Measurements from ENCODE around the gene CIBAR2. TPM values are rescaled to one million over a fixed set of nuclear protein-coding genes. Genes with fewer than 3 reads are reported as not detected.

The CIBAR2 gene
- total RNA-seq, 1 donor from 2014 or later, result not detected

DNA sequence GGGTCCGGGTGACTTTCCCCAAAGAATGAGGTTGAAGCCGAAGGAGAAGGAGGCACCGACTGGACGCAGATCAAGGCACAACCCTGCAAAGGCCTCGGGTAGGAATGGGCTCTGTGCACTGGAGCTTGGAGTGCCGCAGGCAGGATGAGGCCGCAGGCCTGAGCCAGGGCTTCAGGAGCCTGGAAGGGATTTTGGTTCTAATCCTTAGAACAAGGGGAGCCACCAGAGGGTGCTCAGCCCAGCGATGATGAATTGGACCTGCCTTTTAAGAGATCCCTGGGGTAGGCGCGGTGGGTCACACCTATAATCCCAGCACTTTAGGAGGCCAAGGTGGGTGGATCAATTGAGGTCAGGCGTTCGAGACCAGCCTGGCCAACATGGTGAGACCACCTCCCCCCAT, 8.1 kb downstream of the CIBAR2 start:
- Mint-ChIP-seq H3K4me1 (no peaks in the 10 kb centered on the region), H3K36me3 (ENCODE audit: low read depth) (no peaks in the 10 kb centered on the region)

DNA sequence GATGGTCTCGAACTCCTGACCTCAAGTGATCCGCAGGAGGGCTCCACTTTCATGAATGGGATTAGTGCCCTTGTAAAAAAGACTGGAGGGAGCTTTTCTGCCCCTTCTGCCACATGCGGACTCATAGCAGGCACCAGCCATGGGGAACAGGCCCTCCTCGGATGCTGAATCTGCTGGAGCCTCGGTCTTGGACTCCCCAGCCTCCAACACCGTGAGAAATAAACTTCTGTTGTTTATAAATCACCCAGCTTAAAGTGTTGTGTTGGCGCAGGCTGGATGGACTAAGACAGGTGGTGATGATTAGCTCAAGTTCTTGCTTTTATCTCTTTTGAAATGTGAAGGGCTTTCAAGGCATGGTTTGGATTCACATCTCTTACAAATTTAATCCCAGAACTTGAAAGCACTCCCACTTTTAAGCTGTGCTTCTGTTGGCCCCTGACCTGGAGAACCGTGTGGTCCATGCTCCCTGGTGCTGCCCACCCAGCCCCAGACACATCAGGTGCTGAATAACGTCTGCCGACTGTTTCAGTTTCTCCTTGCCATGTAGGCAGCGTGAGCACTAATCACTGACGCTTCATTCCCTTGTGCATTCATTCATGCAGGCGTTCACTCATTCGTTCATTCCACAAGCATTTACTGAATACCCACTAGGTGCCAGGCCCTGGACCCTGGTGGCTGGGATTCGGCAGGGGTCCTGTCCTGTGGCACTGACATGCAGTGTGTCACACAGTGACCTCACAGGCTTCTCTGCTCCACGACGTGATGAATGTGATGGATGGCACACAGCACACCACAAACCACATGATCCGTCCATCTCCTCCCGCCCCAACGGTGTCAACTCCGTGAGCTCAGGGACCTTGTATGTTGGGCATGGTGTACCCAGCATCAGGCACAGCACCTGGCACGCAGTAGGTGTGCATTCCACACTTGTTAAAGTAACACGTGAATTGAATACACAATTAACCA, 8.9 kb downstream of the CIBAR2 start:
- no peak for DNase-seq (ENCODE audit: low read depth, low spot score)
- TF ChIP-seq, protein P1, sequence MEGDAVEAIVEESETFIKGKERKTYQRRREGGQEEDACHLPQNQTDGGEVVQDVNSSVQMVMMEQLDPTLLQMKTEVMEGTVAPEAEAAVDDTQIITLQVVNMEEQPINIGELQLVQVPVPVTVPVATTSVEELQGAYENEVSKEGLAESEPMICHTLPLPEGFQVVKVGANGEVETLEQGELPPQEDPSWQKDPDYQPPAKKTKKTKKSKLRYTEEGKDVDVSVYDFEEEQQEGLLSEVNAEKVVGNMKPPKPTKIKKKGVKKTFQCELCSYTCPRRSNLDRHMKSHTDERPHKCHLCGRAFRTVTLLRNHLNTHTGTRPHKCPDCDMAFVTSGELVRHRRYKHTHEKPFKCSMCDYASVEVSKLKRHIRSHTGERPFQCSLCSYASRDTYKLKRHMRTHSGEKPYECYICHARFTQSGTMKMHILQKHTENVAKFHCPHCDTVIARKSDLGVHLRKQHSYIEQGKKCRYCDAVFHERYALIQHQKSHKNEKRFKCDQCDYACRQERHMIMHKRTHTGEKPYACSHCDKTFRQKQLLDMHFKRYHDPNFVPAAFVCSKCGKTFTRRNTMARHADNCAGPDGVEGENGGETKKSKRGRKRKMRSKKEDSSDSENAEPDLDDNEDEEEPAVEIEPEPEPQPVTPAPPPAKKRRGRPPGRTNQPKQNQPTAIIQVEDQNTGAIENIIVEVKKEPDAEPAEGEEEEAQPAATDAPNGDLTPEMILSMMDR (conservative IDR thresholded peaks at IDR 0.05), result no peak
- no peak overlapping the region for H3K27ac Mint-ChIP-seq (ENCODE audit: unreplicated experiment)
- no peaks in the 10 kb centered on the region for H3K9me3 Mint-ChIP-seq
- H3K27me3 Mint-ChIP-seq (ENCODE audit: low read depth), result no peaks in the 10 kb centered on the region
- H3K4me1 Mint-ChIP-seq, result no peaks in the 10 kb centered on the region
- no peak overlapping the region for H3K4me3 Mint-ChIP-seq
- no peaks in the 10 kb centered on the region for H3K36me3 Mint-ChIP-seq (ENCODE audit: low read depth)

More for the DNA sequence above, 8.1 kb downstream of the CIBAR2 start:
- Mint-ChIP-seq H3K9me3 (no peaks in the 10 kb centered on the region), H3K27ac (ENCODE audit: unreplicated experiment) (no peak overlapping the region), H3K27me3 (ENCODE audit: low read depth) (no peaks in the 10 kb centered on the region), H3K4me3 (no peak overlapping the region)
- DNase-seq (ENCODE audit: low read depth, low spot score), result no peak
- TF ChIP-seq, protein P1 (conservative IDR thresholded peaks at IDR 0.05), result no peak

DNA sequence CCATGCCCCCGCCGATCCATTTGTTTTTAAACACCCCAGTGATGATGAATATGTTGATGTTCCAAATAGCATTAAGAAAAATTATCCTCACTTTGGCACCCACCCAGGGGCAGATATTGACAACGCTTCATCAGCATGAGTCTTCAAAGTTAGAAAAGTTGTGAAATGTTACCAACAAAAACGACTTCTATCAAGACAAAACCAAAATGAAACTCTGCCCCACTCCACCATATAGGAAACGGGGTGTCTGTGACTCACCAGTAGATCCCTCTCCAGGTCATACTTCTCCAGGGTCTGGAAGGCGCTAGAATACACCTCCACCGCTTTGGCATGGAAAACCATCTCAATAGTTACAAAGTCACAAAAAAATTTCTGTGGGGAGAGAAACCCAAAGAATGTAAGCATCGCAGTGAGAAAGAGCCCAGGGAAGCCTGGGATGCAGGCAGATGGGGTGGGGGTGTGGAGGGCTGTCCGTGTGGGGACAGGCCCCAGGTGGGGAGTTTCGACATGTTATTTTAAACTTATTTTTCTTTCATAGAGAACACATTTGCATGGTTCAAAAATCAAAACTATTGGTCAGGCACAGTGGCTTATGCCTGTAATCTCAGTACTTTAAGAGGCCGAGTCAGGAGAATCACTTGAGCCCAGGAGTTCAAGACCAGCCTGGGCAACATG, 10.2 kb downstream of the CIBAR2 start:
- Mint-ChIP-seq H3K4me1 (no peaks in the 10 kb centered on the region), H3K9me3 (no peaks in the 10 kb centered on the region), H3K27me3 (ENCODE audit: low read depth) (no peaks in the 10 kb centered on the region), H3K27ac (ENCODE audit: unreplicated experiment) (peak overlapping the region; percentile 57), H3K36me3 (ENCODE audit: low read depth) (no peaks in the 10 kb centered on the region), H3K4me3 (no peak overlapping the region)
- DNase-seq (ENCODE audit: low read depth, low spot score), result no peak
- TF ChIP-seq, protein P1 (conservative IDR thresholded peaks at IDR 0.05), result no peak

DNA sequence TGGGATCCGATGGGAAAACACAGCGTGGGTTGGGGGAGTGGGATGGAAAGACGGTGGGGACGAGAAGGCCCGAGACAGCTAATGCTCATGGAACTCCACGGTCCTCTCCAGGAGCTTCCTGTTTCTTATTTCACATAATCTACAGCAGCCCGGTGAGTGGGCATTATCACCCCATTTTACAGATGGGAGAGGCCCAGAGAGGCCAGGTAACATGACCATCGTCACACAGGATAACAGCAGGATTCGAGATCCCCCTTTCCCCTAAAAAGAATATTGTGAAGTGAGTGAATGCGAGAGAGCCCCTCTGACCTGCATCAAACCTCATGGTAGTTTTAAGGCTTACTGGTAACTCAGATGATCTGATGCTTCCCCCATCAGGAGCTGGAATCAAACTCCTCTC, 12.0 kb downstream of the CIBAR2 start:
- TF ChIP-seq, protein P1 (conservative IDR thresholded peaks at IDR 0.05), result no peak
- Mint-ChIP-seq H3K36me3 (ENCODE audit: low read depth) (no peaks in the 10 kb centered on the region), H3K4me3 (no peak overlapping the region), H3K4me1 (no peaks in the 10 kb centered on the region), H3K27me3 (ENCODE audit: low read depth) (no peaks in the 10 kb centered on the region), H3K27ac (ENCODE audit: unreplicated experiment) (no peak overlapping the region), H3K9me3 (no peaks in the 10 kb centered on the region)
- no peak for DNase-seq (ENCODE audit: low read depth, low spot score)

DNA sequence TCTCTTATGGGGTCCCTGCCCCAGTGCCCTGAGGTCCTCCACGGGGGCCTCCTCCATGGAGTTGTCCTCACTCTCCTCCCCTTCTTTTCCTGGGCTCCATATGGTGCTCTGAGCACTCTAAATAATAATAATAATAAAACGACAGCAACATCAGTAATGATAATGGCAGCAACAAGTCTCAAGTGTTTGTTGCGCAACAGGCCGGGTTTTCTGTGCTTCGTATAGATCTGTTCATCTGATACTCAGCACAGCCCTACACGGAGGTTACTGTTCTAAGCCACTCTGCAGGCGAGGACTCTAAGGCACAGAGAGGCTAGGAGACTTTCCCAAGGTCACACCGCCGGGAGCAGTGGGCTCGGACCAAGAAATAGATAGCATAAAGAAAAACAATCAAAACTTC, 13.7 kb downstream of the CIBAR2 start:
- H3K27ac Mint-ChIP-seq (ENCODE audit: unreplicated experiment), result no peak overlapping the region
- TF ChIP-seq, protein P1 (conservative IDR thresholded peaks at IDR 0.05), result no peak
- no peak for DNase-seq (ENCODE audit: low read depth, low spot score)
- H3K36me3 Mint-ChIP-seq (ENCODE audit: low read depth), result no peaks in the 10 kb centered on the region
- H3K4me3 Mint-ChIP-seq, result no peak overlapping the region
- H3K9me3 Mint-ChIP-seq, result no peaks in the 10 kb centered on the region
- no peaks in the 10 kb centered on the region for H3K4me1 Mint-ChIP-seq
- no peaks in the 10 kb centered on the region for H3K27me3 Mint-ChIP-seq (ENCODE audit: low read depth)
